Thymus (tissue), 11 donors: ENCODE measurements around the gene MXRA7. TPM values are rescaled to one million over a fixed set of nuclear protein-coding genes. Genes with fewer than 3 reads are reported as not detected.
"Not testable (repeated sequence)": the region's sequence is repeated elsewhere in the genome, so short reads cannot be mapped to it uniquely, and the experiment has no call there.

Source experiments
- DNase-seq, 9 donors: peaks; one replicate each; pipeline ENCODE4 v3.0.0-alpha.2; 2013; ENCODE audit warnings: low spot score in 9 of 9, low read depth in 6 of 9, missing footprints in 1 of 9
- H3K27ac ChIP-seq, 2 donors: one replicate each; pipeline ENCODE4 v1.5.1; 2013; ENCODE audit warnings: control low read depth in 1 of 2, low read depth in 1 of 2, low read length in 1 of 2, mild to moderate bottlenecking in 1 of 2, moderate library complexity in 1 of 2
- H3K27me3 ChIP-seq, 2 donors: one replicate each; pipeline ENCODE4 v1.5.1; 2013; ENCODE audit warnings: low read length in 1 of 2; ENCODE audit not compliant: control insufficient read depth in 2 of 2, insufficient read depth in 1 of 2
- H3K36me3 ChIP-seq, 2 donors: one replicate each; pipeline ENCODE4 v1.5.1; 2013; ENCODE audit warnings: low read length in 1 of 2, mild to moderate bottlenecking in 1 of 2, moderate library complexity in 1 of 2; ENCODE audit not compliant: control insufficient read depth in 2 of 2, insufficient read depth in 2 of 2
- H3K4me1 ChIP-seq, 2 donors: one replicate each; pipeline ENCODE4 v1.5.1; 2013; ENCODE audit warnings: low read length in 2 of 2; ENCODE audit not compliant: control insufficient read depth in 2 of 2, insufficient read depth in 2 of 2
- H3K4me3 ChIP-seq, 2 donors: one replicate each; pipeline ENCODE4 v1.5.1; 2013; ENCODE audit warnings: low read length in 2 of 2, control low read depth in 1 of 2, mild to moderate bottlenecking in 1 of 2
- H3K9me3 ChIP-seq, 2 donors: one replicate each; pipeline ENCODE4 v1.5.1; 2013; ENCODE audit warnings: low read length in 1 of 2, mild to moderate bottlenecking in 1 of 2; ENCODE audit not compliant: control insufficient read depth in 2 of 2, insufficient read depth in 1 of 2
- WGBS: extraction: QIAGEN DNeasy Blood & Tissue Kit; methylation state at CpG from one replicate; pipeline ENCODE4 v1.1.7; 2013; 5-methylcytosine and 5-hydroxymethylcytosine counted together
- polyA plus RNA-seq: library from polyadenylated mRNA; stranded (reverse); fragments of 200-250 nt; gene quantifications from one replicate; pipeline ENCODE4 v1.2.3, GENCODE V29; 2013
- total RNA-seq: library from RNA; stranded (reverse); fragments of 120-200 nt; gene quantifications from one replicate; pipeline ENCODE4 v1.2.4, GENCODE V29; 2013
- donor health status: healthy.

The MXRA7 gene
- total and polyA plus RNA-seq, 2 donors, result 24.6 to 47.1 TPM

DNA sequence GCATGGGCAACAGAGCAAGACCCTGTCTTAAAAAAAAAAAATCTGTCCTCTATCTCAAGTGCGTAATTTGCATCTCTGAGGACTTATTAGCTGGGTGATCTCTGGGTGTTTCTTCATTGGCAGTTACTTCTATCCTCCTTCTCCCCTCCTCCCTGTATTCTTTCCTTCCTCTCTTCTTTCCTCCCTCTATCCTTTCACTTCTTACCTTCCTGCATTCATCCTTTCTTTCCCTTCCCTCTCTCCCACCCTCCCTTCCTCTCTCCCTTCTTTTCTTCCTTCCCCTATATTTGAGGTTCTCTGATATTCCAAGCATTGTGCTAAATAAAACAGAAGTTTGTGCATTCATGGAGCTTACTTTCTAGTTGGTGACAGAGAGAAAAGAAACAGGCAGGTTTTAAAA lies 37.9 kb upstream of the MXRA7 start:
- Histone ChIP-seq H3K27ac (no peak overlapping the region), H3K9me3 (no peaks in the 10 kb centered on the region), H3K4me3 (no peak overlapping the region), H3K27me3 (no peaks in the 10 kb centered on the region), H3K36me3 (peaks cover 27 to 37% of the 10 kb centered on the region in 2 donors), H3K4me1 (peaks cover 4 to 15% of the 10 kb centered on the region in 2 donors)
- no peak for DNase-seq
- 94% methylated on average over 1 of the region's 1 CpG for WGBS

DNA sequence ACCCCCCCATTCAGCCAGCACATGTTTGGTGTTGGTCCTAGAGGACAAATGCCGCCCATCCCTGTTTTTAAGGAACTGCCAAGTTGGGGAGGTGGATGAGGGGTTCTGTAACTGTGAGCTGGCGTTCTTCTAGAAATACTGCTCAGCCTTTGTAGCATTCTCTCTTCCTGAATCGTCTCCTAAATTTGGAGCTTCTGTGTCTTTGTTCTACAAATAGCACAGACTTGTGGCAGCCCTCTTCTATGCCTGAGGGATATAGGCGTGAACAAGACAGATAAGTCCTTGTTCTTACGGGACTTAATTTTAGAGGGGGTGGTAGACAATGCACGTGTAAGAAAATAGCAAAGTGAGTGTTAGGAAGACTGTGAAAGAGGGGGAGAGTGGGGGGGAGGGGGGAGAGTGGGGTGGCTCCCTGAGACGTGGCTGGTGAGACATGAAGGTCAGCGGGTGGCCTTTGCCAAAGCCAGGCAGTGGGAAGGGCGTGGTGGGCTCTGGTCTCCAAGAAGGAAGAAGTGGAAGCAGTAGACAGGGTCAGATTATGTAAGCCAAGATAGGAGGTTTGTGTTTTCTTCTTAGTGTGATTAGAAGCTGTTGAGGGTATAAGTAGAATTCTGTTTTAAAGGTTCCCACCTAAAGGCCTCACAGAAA lies 37.1 kb upstream of the MXRA7 start:
- H3K4me3 ChIP-seq, result no peak overlapping the region
- DNase-seq, result no peak
- H3K27ac ChIP-seq, result no peak overlapping the region
- H3K9me3 ChIP-seq, result no peaks in the 10 kb centered on the region
- 97% methylated on average over 9 of the region's 9 CpGs for WGBS
- H3K36me3 ChIP-seq, result peaks cover 27 to 45% of the 10 kb centered on the region in 2 donors
- no peaks in the 10 kb centered on the region for H3K27me3 ChIP-seq
- peaks cover 0 to 7% of the 10 kb centered on the region in 2 donors for H3K4me1 ChIP-seq

DNA sequence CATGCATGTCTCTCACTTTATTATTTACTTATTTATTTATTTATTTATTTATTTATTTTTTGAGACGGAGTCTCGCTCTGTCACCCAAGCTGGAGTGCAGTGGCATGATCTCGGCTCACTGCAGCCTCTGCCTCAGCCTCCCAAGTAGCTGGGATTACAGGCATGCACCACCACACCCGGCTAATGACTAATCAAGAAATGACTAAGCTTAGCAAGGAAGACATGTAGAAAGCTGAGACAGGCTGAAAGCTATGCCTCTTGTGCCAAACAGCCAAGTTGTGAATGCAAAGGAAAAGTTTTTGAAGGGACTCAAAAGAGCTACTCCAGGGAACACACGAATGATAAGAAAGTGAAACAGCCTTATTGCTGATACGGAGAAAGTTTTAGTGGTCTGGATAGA lies 35.0 kb upstream of the MXRA7 start:
- H3K27ac ChIP-seq, H3K27me3 ChIP-seq, H3K4me3 ChIP-seq, H3K4me1 ChIP-seq, H3K9me3 ChIP-seq, DNase-seq: not testable (repeated sequence)
- WGBS, result 98% methylated on average over 6 of the region's 6 CpGs
- peaks cover 27 to 61% of the 10 kb centered on the region in 2 donors for H3K36me3 ChIP-seq

DNA sequence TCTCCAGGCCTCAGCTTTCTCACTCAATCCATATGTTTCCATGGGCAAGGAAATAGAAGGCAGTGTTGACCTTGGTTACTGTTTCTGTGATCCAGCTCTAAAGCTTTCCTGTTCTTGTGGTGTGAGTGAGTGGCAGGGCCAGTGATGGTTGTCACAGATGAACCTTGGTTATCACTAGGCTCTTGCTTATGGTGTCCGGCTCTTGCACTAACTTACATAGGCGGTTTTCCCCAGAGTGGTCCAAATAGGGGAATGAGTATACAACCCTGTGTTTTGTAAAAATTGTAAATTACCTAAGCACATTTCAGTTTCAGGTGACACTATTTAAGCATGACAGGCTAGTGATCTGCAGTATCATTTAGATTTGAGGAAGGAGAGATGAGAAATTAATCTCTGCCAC lies 34.0 kb upstream of the MXRA7 start:
- H3K27ac ChIP-seq, result no peak overlapping the region
- WGBS, result 100% methylated on average over 2 of the region's 2 CpGs
- H3K4me1 ChIP-seq, result no peaks in the 10 kb centered on the region
- H3K27me3 ChIP-seq, result no peaks in the 10 kb centered on the region
- DNase-seq, result no peak
- H3K36me3 ChIP-seq, result peaks cover 27 to 61% of the 10 kb centered on the region in 2 donors
- H3K4me3 ChIP-seq, result no peak overlapping the region
- no peaks in the 10 kb centered on the region for H3K9me3 ChIP-seq

DNA sequence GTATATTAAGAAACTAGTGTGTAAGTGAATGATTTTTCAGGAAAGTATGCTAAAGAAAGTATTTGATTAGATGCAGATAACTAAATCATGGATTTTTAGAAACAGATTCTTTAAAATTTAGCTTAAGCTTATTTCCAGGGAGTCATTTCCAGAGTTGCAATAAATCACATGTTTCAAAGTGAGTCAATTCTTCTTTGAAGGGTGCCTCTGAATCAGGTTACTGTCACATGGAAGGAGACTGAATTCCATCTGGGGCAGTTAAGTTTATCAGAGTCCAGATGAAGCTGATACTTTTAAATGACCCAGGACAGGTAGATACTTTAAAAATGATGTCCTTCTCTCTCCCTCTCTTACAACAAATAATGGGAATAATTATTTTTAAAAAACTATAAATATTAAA lies 32.2 kb upstream of the MXRA7 start:
- no peaks in the 10 kb centered on the region for H3K9me3 ChIP-seq
- no peak overlapping the region for H3K4me3 ChIP-seq
- peaks cover 6 to 8% of the 10 kb centered on the region in 2 donors for H3K4me1 ChIP-seq
- DNase-seq, result no peak
- H3K36me3 ChIP-seq, result peaks cover 24 to 54% of the 10 kb centered on the region in 2 donors
- H3K27me3 ChIP-seq, result no peaks in the 10 kb centered on the region
- H3K27ac ChIP-seq, result no peak overlapping the region

DNA sequence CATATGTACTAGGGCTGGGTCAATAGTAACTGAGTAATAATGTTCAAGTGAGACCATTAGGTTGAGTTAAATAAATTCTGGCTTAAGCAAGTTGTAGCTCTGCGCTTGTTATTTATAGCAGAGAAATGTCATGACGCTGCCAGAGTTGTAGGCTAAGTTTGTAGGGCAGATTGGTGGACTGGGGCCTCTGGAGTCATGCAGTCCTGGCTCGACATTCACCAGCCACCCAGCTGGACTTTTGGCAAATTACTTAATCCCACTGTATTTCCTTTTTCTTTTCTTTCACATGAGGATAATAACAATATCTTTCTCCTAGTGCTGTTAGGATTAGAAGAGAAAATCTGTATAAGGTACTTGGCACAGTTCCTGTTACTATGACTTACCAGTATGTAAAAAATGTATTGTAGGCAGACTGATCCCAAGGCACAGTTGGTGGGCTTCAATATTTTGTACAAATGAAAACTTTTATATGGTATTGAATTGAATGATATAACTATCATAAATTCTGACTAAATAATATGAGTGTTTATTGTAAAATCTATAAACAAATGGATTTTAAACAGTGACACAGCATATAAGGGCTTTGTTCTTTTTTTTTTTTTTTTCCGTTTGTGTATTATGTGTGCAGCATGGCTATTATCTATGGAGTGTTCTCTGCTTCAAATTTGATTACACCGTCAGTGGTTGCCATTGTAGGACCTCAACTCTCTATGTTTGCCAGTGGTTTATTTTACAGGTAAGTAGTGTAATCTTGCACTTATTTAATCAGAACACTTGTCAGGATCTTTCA lies 29.8 kb upstream of the MXRA7 start:
- Histone ChIP-seq H3K4me1 (peaks cover 6 to 8% of the 10 kb centered on the region in 2 donors), H3K36me3 (peaks cover 13 to 49% of the 10 kb centered on the region in 2 donors), H3K27me3 (no peaks in the 10 kb centered on the region), H3K27ac (no peak overlapping the region), H3K9me3 (peaks cover 0 to 6% of the 10 kb centered on the region in 2 donors), H3K4me3 (no peak overlapping the region)
- WGBS, result 95% methylated on average over 5 of the region's 5 CpGs
- DNase-seq, result no peak

DNA sequence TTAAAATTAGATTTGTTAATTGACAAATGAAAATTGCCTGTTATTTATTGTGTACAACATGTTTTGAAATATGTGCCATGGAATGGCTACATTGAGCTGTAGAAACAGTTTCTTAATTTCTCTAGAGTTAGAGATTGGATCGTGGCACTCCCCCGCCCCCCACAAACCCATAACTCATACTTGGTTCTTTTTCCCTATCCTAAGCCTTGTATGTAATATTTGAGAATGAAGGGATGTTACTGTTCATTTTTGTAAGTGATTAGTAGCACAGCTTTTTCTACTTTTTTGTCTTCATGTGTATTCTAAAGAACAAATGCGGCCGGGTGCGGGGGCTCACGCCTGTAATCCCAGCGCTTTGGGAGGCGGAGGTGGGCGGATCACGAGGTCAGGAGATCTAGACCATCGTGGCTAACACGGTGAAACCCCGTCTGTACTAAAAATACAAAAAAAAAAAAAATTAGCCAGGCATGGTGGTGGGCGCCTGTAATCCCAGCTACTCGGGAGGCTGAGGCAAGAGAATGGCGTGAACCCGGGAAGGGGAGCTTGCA lies 28.9 kb upstream of the MXRA7 start:
- DNase-seq, H3K27me3 ChIP-seq, H3K9me3 ChIP-seq, H3K4me3 ChIP-seq, H3K4me1 ChIP-seq, H3K27ac ChIP-seq: not testable (repeated sequence)
- peaks cover 6 to 50% of the 10 kb centered on the region in 2 donors for H3K36me3 ChIP-seq
- WGBS, result 96% methylated on average over 17 of the region's 17 CpGs

DNA sequence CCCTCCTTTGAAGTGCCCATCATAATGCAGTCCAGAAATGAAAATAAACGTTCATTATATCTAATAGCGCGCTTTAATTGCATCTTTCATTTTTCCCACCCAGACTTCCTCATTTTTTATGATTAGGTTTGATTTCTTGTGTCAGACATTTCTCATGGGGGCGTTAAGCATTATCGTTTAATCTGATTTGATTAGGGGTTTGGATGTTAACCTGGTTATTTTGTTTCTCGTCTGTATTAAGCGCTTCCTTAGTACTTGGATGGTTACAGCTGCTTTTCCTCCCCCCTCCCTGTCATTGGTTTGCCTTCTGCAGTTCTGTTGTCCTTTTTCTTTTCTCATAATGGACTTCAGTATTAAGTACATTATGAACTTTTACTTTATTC lies 27.7 kb upstream of the MXRA7 start:
- Histone ChIP-seq H3K4me1 (peaks cover 15 to 17% of the 10 kb centered on the region in 2 donors), H3K36me3 (peaks cover 3 to 50% of the 10 kb centered on the region in 2 donors), H3K4me3 (peak overlapping the region; percentile 85 to 96), H3K27ac (peak overlapping the region; percentile 97 to 100), H3K9me3 (peaks cover 0 to 6% of the 10 kb centered on the region in 2 donors), H3K27me3 (no peaks in the 10 kb centered on the region)
- DNase-seq, result no peak
- WGBS, result 2% methylated on average over 7 of the region's 7 CpGs
